ENCODE measurements around the gene FARP1.
"Not testable (repeated sequence)": the region's sequence is repeated elsewhere in the genome, so short reads cannot be mapped to it uniquely, and the experiment has no call there.

Gene FARP1

GRCh38 chr13:98409281-98409680 lies 266.4 kb downstream of the FARP1 start:
- ATAC-seq: no peak

GRCh38 chr13:98410612-98411011 lies 267.7 kb downstream of the FARP1 start:
- no peak for ATAC-seq

- ATAC-seq: no peak
Observed at GRCh38 chr13:98411013-98411412, 268.1 kb downstream of the FARP1 start.

GRCh38 chr13:98411617-98412265 lies 268.8 kb downstream of the FARP1 start:
- no peak for ATAC-seq

GRCh38 chr13:98413278-98413677 lies 270.4 kb downstream of the FARP1 start:
- not testable (repeated sequence) for ATAC-seq

GRCh38 chr13:98413796-98414195 lies 270.9 kb downstream of the FARP1 start:
- no peak for ATAC-seq

- no peak for ATAC-seq
Observed at GRCh38 chr13:98415326-98416070, 272.6 kb downstream of the FARP1 start.

- no peak for ATAC-seq
Observed at GRCh38 chr13:98416408-98416807, 273.5 kb downstream of the FARP1 start.

GRCh38 chr13:98419786-98420553 lies 277.1 kb downstream of the FARP1 start:
- no peak for ATAC-seq

- no peak for ATAC-seq
Observed at GRCh38 chr13:98420554-98421175, 277.8 kb downstream of the FARP1 start.

GRCh38 chr13:98422046-98422445 lies 279.2 kb downstream of the FARP1 start:
- ATAC-seq: no peak

- no peak for ATAC-seq
Observed at GRCh38 chr13:98423417-98423816, 280.5 kb downstream of the FARP1 start.

- ATAC-seq: no peak
Observed at GRCh38 chr13:98427331-98427995, 284.6 kb downstream of the FARP1 start.

GRCh38 chr13:98428256-98428966 lies 285.5 kb downstream of the FARP1 start:
- no peak for ATAC-seq

GRCh38 chr13:98429081-98429480 lies 286.2 kb downstream of the FARP1 start:
- ATAC-seq: no peak

GRCh38 chr13:98429531-98429930 lies 286.6 kb downstream of the FARP1 start:
- no peak for ATAC-seq

- ATAC-seq: no peak
Observed at GRCh38 chr13:98429977-98430736, 287.3 kb downstream of the FARP1 start.

GRCh38 chr13:98432638-98433037 lies 289.7 kb downstream of the FARP1 start:
- ATAC-seq: no peak

- ATAC-seq: no peak
Observed at GRCh38 chr13:98433654-98434053, 290.8 kb downstream of the FARP1 start.

GRCh38 chr13:98434060-98434459 lies 291.2 kb downstream of the FARP1 start:
- no peak for ATAC-seq

GRCh38 chr13:98435376-98435775 lies 292.5 kb downstream of the FARP1 start:
- ATAC-seq: no peak
